ENCODE measurements around the gene SLFN5.
"Not testable (repeated sequence)": the region's sequence is repeated elsewhere in the genome, so short reads cannot be mapped to it uniquely, and the experiment has no call there.

SLFN5 gene

GRCh38 chr17:35274167-35275066 lies 31.5 kb downstream of the SLFN5 start:
- not testable (repeated sequence) for H3K4me3 ChIP-seq (ENCODE audit: low read depth, low read length); H3K9ac ChIP-seq (ENCODE audit: low read depth, low read length); H3K36me3 ChIP-seq (ENCODE audit: control insufficient read depth, insufficient read depth, low read length); H3K27me3 ChIP-seq (ENCODE audit: control insufficient read depth, insufficient read depth, low read length); H3K4me1 ChIP-seq (ENCODE audit: control insufficient read depth, insufficient read depth, low read length); H3K9me3 ChIP-seq (ENCODE audit: control insufficient read depth, insufficient read depth, low read length)

GRCh38 chr17:35278454-35278853 lies 35.6 kb downstream of the SLFN5 start:
- H3K4me3 ChIP-seq (ENCODE audit: low read depth, low read length); H3K9me3 ChIP-seq (ENCODE audit: control insufficient read depth, insufficient read depth, low read length); H3K4me1 ChIP-seq (ENCODE audit: control insufficient read depth, insufficient read depth, low read length); H3K36me3 ChIP-seq (ENCODE audit: control insufficient read depth, insufficient read depth, low read length); H3K9ac ChIP-seq (ENCODE audit: low read depth, low read length); H3K27me3 ChIP-seq (ENCODE audit: control insufficient read depth, insufficient read depth, low read length): not testable (repeated sequence)

- not testable (repeated sequence) for H3K4me3 ChIP-seq (ENCODE audit: low read depth, low read length); H3K27me3 ChIP-seq (ENCODE audit: control insufficient read depth, insufficient read depth, low read length); H3K9me3 ChIP-seq (ENCODE audit: control insufficient read depth, insufficient read depth, low read length); H3K4me1 ChIP-seq (ENCODE audit: control insufficient read depth, insufficient read depth, low read length); H3K9ac ChIP-seq (ENCODE audit: low read depth, low read length); H3K36me3 ChIP-seq (ENCODE audit: control insufficient read depth, insufficient read depth, low read length)
Measured at GRCh38 chr17:35278876-35279275, 36.0 kb downstream of the SLFN5 start.

GRCh38 chr17:35283767-35284166 lies 40.9 kb downstream of the SLFN5 start:
- Histone ChIP-seq H3K36me3 (ENCODE audit: control insufficient read depth, insufficient read depth, low read length) (no peaks in the 10 kb centered on the region), H3K27me3 (ENCODE audit: control insufficient read depth, insufficient read depth, low read length) (no peaks in the 10 kb centered on the region)

GRCh38 chr17:35284955-35285354 lies 42.1 kb downstream of the SLFN5 start:
- H3K4me3 ChIP-seq (ENCODE audit: low read depth, low read length) = no peak overlapping the region
- peaks cover 2% of the 10 kb centered on the region for H3K4me1 ChIP-seq (ENCODE audit: control insufficient read depth, insufficient read depth, low read length)
- no peaks in the 10 kb centered on the region for H3K36me3 ChIP-seq (ENCODE audit: control insufficient read depth, insufficient read depth, low read length)
- no peaks in the 10 kb centered on the region for H3K27me3 ChIP-seq (ENCODE audit: control insufficient read depth, insufficient read depth, low read length)
- H3K9ac ChIP-seq (ENCODE audit: low read depth, low read length) = no peak overlapping the region
- H3K9me3 ChIP-seq (ENCODE audit: control insufficient read depth, insufficient read depth, low read length) = no peaks in the 10 kb centered on the region

More at GRCh38 chr17:35283767-35284166, 40.9 kb downstream of the SLFN5 start:
- peaks cover 2% of the 10 kb centered on the region for H3K4me1 ChIP-seq (ENCODE audit: control insufficient read depth, insufficient read depth, low read length)
- no peaks in the 10 kb centered on the region for H3K9me3 ChIP-seq (ENCODE audit: control insufficient read depth, insufficient read depth, low read length)
- H3K4me3 ChIP-seq (ENCODE audit: low read depth, low read length) = no peak overlapping the region
- no peak overlapping the region for H3K9ac ChIP-seq (ENCODE audit: low read depth, low read length)

- Histone ChIP-seq H3K27me3 (ENCODE audit: control insufficient read depth, insufficient read depth, low read length) (no peaks in the 10 kb centered on the region), H3K9ac (ENCODE audit: low read depth, low read length) (no peak overlapping the region), H3K36me3 (ENCODE audit: control insufficient read depth, insufficient read depth, low read length) (no peaks in the 10 kb centered on the region), H3K4me3 (ENCODE audit: low read depth, low read length) (no peak overlapping the region), H3K9me3 (ENCODE audit: control insufficient read depth, insufficient read depth, low read length) (no peaks in the 10 kb centered on the region), H3K4me1 (ENCODE audit: control insufficient read depth, insufficient read depth, low read length) (peaks cover 2% of the 10 kb centered on the region)
Measured at GRCh38 chr17:35286120-35286781, 43.4 kb downstream of the SLFN5 start.

- Histone ChIP-seq H3K4me3 (ENCODE audit: low read depth, low read length) (no peak overlapping the region), H3K9me3 (ENCODE audit: control insufficient read depth, insufficient read depth, low read length) (no peaks in the 10 kb centered on the region), H3K9ac (ENCODE audit: low read depth, low read length) (no peak overlapping the region), H3K4me1 (ENCODE audit: control insufficient read depth, insufficient read depth, low read length) (peaks cover 2% of the 10 kb centered on the region), H3K27me3 (ENCODE audit: control insufficient read depth, insufficient read depth, low read length) (no peaks in the 10 kb centered on the region), H3K36me3 (ENCODE audit: control insufficient read depth, insufficient read depth, low read length) (no peaks in the 10 kb centered on the region)
Measured at GRCh38 chr17:35287286-35287811, 44.5 kb downstream of the SLFN5 start.

- Histone ChIP-seq H3K9ac (ENCODE audit: low read depth, low read length) (no peak overlapping the region), H3K36me3 (ENCODE audit: control insufficient read depth, insufficient read depth, low read length) (no peaks in the 10 kb centered on the region), H3K4me1 (ENCODE audit: control insufficient read depth, insufficient read depth, low read length) (peaks cover 2% of the 10 kb centered on the region), H3K4me3 (ENCODE audit: low read depth, low read length) (no peak overlapping the region), H3K27me3 (ENCODE audit: control insufficient read depth, insufficient read depth, low read length) (no peaks in the 10 kb centered on the region), H3K9me3 (ENCODE audit: control insufficient read depth, insufficient read depth, low read length) (no peaks in the 10 kb centered on the region)
Measured at GRCh38 chr17:35289222-35289621, 46.4 kb downstream of the SLFN5 start.

GRCh38 chr17:35291802-35292201 lies 48.9 kb downstream of the SLFN5 start:
- Histone ChIP-seq H3K9ac (ENCODE audit: low read depth, low read length) (no peak overlapping the region), H3K36me3 (ENCODE audit: control insufficient read depth, insufficient read depth, low read length) (no peaks in the 10 kb centered on the region), H3K4me1 (ENCODE audit: control insufficient read depth, insufficient read depth, low read length) (no peaks in the 10 kb centered on the region), H3K9me3 (ENCODE audit: control insufficient read depth, insufficient read depth, low read length) (peaks cover 4% of the 10 kb centered on the region), H3K4me3 (ENCODE audit: low read depth, low read length) (no peak overlapping the region), H3K27me3 (ENCODE audit: control insufficient read depth, insufficient read depth, low read length) (no peaks in the 10 kb centered on the region)

- Histone ChIP-seq H3K9me3 (ENCODE audit: control insufficient read depth, insufficient read depth, low read length) (peaks cover 4% of the 10 kb centered on the region), H3K27me3 (ENCODE audit: control insufficient read depth, insufficient read depth, low read length) (no peaks in the 10 kb centered on the region), H3K36me3 (ENCODE audit: control insufficient read depth, insufficient read depth, low read length) (no peaks in the 10 kb centered on the region), H3K4me3 (ENCODE audit: low read depth, low read length) (no peak overlapping the region), H3K9ac (ENCODE audit: low read depth, low read length) (no peak overlapping the region), H3K4me1 (ENCODE audit: control insufficient read depth, insufficient read depth, low read length) (no peaks in the 10 kb centered on the region)
Measured at GRCh38 chr17:35293151-35293847, 50.4 kb downstream of the SLFN5 start.

- Histone ChIP-seq H3K4me1 (ENCODE audit: control insufficient read depth, insufficient read depth, low read length) (no peaks in the 10 kb centered on the region), H3K4me3 (ENCODE audit: low read depth, low read length) (no peak overlapping the region), H3K9ac (ENCODE audit: low read depth, low read length) (no peak overlapping the region), H3K27me3 (ENCODE audit: control insufficient read depth, insufficient read depth, low read length) (no peaks in the 10 kb centered on the region), H3K36me3 (ENCODE audit: control insufficient read depth, insufficient read depth, low read length) (no peaks in the 10 kb centered on the region), H3K9me3 (ENCODE audit: control insufficient read depth, insufficient read depth, low read length) (peaks cover 9% of the 10 kb centered on the region)
Measured at GRCh38 chr17:35294756-35295155, 51.9 kb downstream of the SLFN5 start.
